ENCODE data around the gene FGF18. TPM values are rescaled to one million over a fixed set of nuclear protein-coding genes. Genes with fewer than 3 reads are reported as not detected.
"Not testable (repeated sequence)": the region's sequence is repeated elsewhere in the genome, so short reads cannot be mapped to it uniquely, and the experiment has no call there.

The FGF18 gene
- total RNA-seq, 4 donors from 2014 or later, result 0.66 to 0.91 (median 0.86) TPM; not detected in 1

DNA sequence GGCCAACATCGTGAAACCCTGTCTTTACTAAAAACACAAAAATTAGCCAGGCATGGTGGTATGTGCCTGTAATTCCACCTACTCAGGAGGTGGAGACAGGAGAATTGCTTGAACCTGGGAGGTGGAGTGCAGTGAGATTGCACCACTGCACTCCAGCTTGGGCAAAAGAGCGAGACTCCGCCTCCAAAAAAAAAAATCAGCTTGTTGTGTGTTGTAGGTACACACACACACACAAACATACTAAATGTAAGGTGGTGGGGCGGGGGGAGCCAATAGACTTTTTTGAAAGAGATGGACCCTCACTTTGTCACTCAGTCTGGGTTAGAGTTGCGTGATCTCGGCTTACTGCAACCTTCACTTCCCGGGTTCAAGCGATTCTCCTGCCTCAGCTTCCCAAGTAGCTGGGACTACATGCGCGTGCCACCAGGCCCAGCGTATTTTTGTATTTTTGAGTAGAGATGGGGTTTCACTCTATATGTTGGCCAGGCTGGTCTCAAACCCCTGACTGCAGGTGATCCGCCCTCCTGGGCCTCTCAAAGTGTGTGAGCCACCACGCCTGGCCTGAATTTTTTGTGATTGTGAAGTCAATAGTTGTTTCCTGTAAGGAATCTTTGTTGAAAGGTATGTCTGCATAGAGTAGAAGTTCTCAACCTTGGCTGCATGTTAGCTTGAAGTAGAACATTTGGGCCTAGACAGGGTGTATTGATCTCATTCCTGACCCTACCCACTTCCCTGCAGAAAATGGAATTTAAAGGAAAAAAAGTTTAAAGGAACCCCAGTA lies 18.1 kb upstream of the FGF18 start:
- Histone ChIP-seq H3K36me3 (peaks cover 39 to 74% (median 61%) of the 10 kb centered on the region in 4 donors), H3K4me1 (peaks cover 10 to 35% (median 19%) of the 10 kb centered on the region in 4 donors), H3K4me3 (no peak overlapping the region), H3K9me3 (no peaks in the 10 kb centered on the region), H3K27me3 (no peaks in the 10 kb centered on the region), H3K27ac (replicated peaks in 1 of 4) (no peak overlapping the region)
- DNase-seq (ENCODE audit: extremely low spot score), result no peak
- TF ChIP-seq POLR2A (IDR thresholded peaks at IDR 0.05; ENCODE audit: low read depth) (no peak), EP300 (IDR thresholded peaks at IDR 0.05) (no peak), POLR2AphosphoS5 (IDR thresholded peaks at IDR 0.05) (no peak)
- TF ChIP-seq, protein P1, sequence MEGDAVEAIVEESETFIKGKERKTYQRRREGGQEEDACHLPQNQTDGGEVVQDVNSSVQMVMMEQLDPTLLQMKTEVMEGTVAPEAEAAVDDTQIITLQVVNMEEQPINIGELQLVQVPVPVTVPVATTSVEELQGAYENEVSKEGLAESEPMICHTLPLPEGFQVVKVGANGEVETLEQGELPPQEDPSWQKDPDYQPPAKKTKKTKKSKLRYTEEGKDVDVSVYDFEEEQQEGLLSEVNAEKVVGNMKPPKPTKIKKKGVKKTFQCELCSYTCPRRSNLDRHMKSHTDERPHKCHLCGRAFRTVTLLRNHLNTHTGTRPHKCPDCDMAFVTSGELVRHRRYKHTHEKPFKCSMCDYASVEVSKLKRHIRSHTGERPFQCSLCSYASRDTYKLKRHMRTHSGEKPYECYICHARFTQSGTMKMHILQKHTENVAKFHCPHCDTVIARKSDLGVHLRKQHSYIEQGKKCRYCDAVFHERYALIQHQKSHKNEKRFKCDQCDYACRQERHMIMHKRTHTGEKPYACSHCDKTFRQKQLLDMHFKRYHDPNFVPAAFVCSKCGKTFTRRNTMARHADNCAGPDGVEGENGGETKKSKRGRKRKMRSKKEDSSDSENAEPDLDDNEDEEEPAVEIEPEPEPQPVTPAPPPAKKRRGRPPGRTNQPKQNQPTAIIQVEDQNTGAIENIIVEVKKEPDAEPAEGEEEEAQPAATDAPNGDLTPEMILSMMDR (IDR thresholded peaks at IDR 0.05), result no peak
- WGBS, result 92% methylated on average over 13 of the region's 13 CpGs
- intact Hi-C loops (cut with DNase I), result no loop called here

DNA sequence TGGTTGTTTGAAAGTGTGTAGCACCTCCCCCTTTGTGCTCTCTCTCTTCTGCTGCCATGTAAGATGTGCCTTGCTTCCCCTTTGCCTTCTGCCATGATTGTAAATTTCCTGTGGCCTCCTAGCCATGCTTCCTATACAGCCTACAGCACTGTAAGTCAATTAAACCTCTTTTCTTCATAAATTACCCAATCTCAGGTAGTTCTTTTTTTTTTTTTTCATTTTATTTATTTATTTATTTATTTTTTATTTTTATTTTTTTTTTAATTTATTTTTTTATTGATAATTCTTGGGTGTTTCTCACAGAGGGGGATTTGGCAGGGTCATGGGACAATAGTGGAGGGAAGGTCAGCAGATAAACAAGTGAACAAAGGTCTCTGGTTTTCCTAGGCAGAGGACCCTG lies 16.7 kb upstream of the FGF18 start:
- H3K27me3 ChIP-seq; H3K4me3 ChIP-seq; H3K9me3 ChIP-seq; DNase-seq (ENCODE audit: extremely low spot score); H3K27ac ChIP-seq (replicated peaks in 1 of 4); intact Hi-C loops (cut with DNase I): not testable (repeated sequence)
- Histone ChIP-seq H3K4me1 (peaks cover 10 to 26% (median 16%) of the 10 kb centered on the region in 4 donors), H3K36me3 (peaks cover 38 to 74% (median 57%) of the 10 kb centered on the region in 4 donors)

DNA sequence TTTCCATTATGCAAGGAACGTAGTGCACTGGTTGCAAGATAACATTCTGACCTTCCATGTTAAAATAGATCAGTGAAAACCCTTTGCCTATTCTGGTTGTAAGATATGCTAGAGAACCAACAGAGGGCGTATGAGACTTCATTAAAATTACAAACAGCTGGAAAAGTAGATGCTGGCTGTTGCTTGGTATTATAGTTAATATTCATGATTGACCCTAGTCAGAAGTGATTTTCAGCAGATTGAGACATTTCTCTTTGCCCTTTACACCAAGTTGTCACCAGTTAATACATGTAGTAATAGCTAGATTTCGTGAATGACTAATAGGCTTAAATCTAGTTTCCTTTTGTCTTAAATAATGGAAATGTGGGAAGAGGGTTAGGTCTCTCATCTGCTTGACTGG lies 13.8 kb upstream of the FGF18 start:
- intact Hi-C loops (cut with DNase I), result no loop called here
- no peak for TF ChIP-seq EP300 (IDR thresholded peaks at IDR 0.05)
- TF ChIP-seq, protein P1 (IDR thresholded peaks at IDR 0.05), result peak; percentile 12 to 44 (median 14)
- no peak overlapping the region for H3K4me3 ChIP-seq
- 50% methylated on average over 3 of the region's 3 CpGs for WGBS
- peaks cover 24 to 26% (median 26%) of the 10 kb centered on the region in 4 donors for H3K4me1 ChIP-seq
- H3K9me3 ChIP-seq, result no peaks in the 10 kb centered on the region
- DNase-seq (ENCODE audit: extremely low spot score), result no peak
- no peaks in the 10 kb centered on the region for H3K27me3 ChIP-seq
- H3K36me3 ChIP-seq, result peaks cover 41 to 73% (median 58%) of the 10 kb centered on the region in 4 donors
- no peak overlapping the region for H3K27ac ChIP-seq (replicated peaks in 1 of 4)

DNA sequence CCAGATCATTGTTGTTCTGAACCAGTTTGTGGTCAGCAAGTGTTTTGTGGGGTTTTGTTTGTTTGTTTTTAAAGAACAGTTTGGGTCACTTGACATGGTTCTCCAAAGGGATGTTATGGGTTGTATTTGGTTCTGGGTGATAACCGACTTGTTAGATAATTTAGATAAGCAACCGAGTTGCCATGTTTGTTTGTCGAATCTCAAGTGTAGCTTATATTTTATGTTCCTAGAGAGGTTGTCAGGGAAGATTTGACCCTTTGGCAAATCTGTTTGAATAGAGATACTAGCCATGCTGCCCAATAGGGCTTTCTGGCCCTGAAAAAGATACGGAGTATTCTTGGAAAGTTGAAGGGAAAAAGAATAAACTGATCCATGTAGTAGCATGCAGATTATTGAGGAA lies 12.2 kb upstream of the FGF18 start:
- peaks cover 28 to 75% (median 59%) of the 10 kb centered on the region in 4 donors for H3K36me3 ChIP-seq
- intact Hi-C loops (cut with DNase I), result no loop called here
- no peak for DNase-seq (ENCODE audit: extremely low spot score)

More for the DNA sequence above, 12.2 kb upstream of the FGF18 start:
- H3K4me1 ChIP-seq, result peaks cover 24 to 34% (median 28%) of the 10 kb centered on the region in 4 donors
- H3K9me3 ChIP-seq, result no peaks in the 10 kb centered on the region
- no peak for TF ChIP-seq POLR2AphosphoS5 (IDR thresholded peaks at IDR 0.05)
- TF ChIP-seq, protein P1 (IDR thresholded peaks at IDR 0.05), result no peak
- no peak for TF ChIP-seq EP300 (IDR thresholded peaks at IDR 0.05)
- no peak for TF ChIP-seq POLR2A (IDR thresholded peaks at IDR 0.05; ENCODE audit: low read depth)
- H3K4me3 ChIP-seq, result no peak overlapping the region
- 82% methylated on average over 4 of the region's 4 CpGs for WGBS
- no peaks in the 10 kb centered on the region for H3K27me3 ChIP-seq
- H3K27ac ChIP-seq (replicated peaks in 1 of 4), result no peak overlapping the region
